Panc1 (cell line): ENCODE results near the gene CDK5. TPM values are rescaled to one million over a fixed set of nuclear protein-coding genes. Genes with fewer than 3 reads are reported as not detected.

Source experiments
- ATAC-seq: fragments of 200-7000 bp; cut with Tn5 transposase; 2 replicates; pipeline ENCODE4 v1.9.1; 2020; ENCODE audit warnings: mild to moderate bottlenecking, moderate library complexity
- BruUV-seq: library from RNA; stranded (reverse); fragments of 400-500 nt; replicated peaks from 2 replicates; lab custom pipeline; 2021; lab: Mats Ljungman, UMichigan
- CTCF ChIA-PET: fragments of 300-600 bp; sonication (Branson Sonifier 250); formaldehyde crosslinking; loops from one replicate; lab custom pipeline; 2022; ENCODE audit warnings: antibody characterized with exemption; lab: Charles Lee
- POLR2A ChIA-PET: fragments of 300-600 bp; sonication (Branson Sonifier 250); formaldehyde crosslinking; loops from one replicate; lab custom pipeline; 2022; ENCODE audit warnings: antibody characterized with exemption; lab: Charles Lee
- DNase-seq: peaks from one replicate; pipeline ENCODE4 v3.0.0-alpha.2; 2010; ENCODE audit warnings: low read depth, low spot score
- H3K27ac ChIP-seq: 2 replicates; pipeline ENCODE4 v1.5.1; 2011; ENCODE audit warnings: mild to moderate bottlenecking, low read length, inconsistent platforms
- H3K27me3 ChIP-seq: fragments of 200-500 bp; sonication (Bioruptor generic); 2 replicates; pipeline ENCODE4 v1.6.0; 2014; ENCODE audit warnings: low read length, inconsistent platforms; ENCODE audit not compliant: control insufficient read depth, insufficient read depth
- H3K36me3 ChIP-seq: fragments of 200-500 bp; sonication (Bioruptor generic); 2 replicates; pipeline ENCODE4 v1.5.1; 2014; ENCODE audit warnings: inconsistent platforms, mild to moderate bottlenecking, low read length, moderate library complexity; ENCODE audit not compliant: control insufficient read depth, insufficient read depth
- H3K4me1 ChIP-seq: 2 replicates; pipeline ENCODE4 v1.5.1; 2011; ENCODE audit warnings: inconsistent platforms, mild to moderate bottlenecking, low read length, moderate library complexity; ENCODE audit not compliant: control insufficient read depth, insufficient read depth
- H3K4me3 ChIP-seq, 2 experiments: 2 replicates each; pipeline ENCODE4 v1.5.1; 2011 to 2012; ENCODE audit warnings: low read depth in 2 of 2, low read length in 2 of 2, mild to moderate bottlenecking in 2 of 2, inconsistent platforms in 1 of 2, moderate library complexity in 1 of 2
- H3K9me3 ChIP-seq: fragments of 200-500 bp; sonication (Bioruptor generic); 2 replicates; pipeline ENCODE4 v1.5.1; 2014; ENCODE audit warnings: low read depth, mild to moderate bottlenecking, inconsistent platforms, low read length, moderate library complexity; ENCODE audit not compliant: control insufficient read depth, insufficient read depth
- POLR2AphosphoS5 ChIP-seq: IDR thresholded peaks from 2 replicates; pipeline ENCODE4 v1.6.1; 2012; ENCODE audit warnings: mild to moderate bottlenecking, low read depth, low read length, moderate library complexity
- SIN3A ChIP-seq: IDR thresholded peaks from 2 replicates; pipeline ENCODE4 v1.6.1; 2012; ENCODE audit warnings: low read depth, mild to moderate bottlenecking, low read length, moderate library complexity, borderline replicate concordance; ENCODE audit not compliant: insufficient read depth
- TCF7L2 ChIP-seq: IDR thresholded peaks from 2 replicates; pipeline ENCODE4 v1.6.1; 2011; ENCODE audit warnings: mild to moderate bottlenecking, low read depth, low read length, inconsistent platforms
- in situ Hi-C: cut with HindIII; loops from 2 replicates; pipeline ENCODE4 v1.10.0; 2016; ENCODE audit warnings: low sequenced_read_pairs, low pct_unique_long_range_greater_than_20kb
- intact Hi-C: fragments of 100-400 bp; cut with micrococcal nuclease; formaldehyde crosslinking; loops from one replicate; pipeline ENCODE4 v1.10.0; 2022; ENCODE audit not compliant: unreplicated experiment
- total RNA-seq: library from RNA; stranded (reverse); gene quantifications from one replicate; pipeline ENCODE4 v1.2.1, GENCODE V29; 2021; ENCODE audit not compliant: unreplicated experiment
- TF ChIP-seq, protein P1 (sequence below): fragments of 450-650 bp; IDR thresholded peaks from 2 replicates; pipeline ENCODE4 v1.5.1; 2017; ENCODE audit warnings: mild to moderate bottlenecking
- TF ChIP-seq, protein P2 (sequence below), 2 experiments: IDR thresholded peaks; 2 replicates each; pipeline ENCODE4 v1.6.1; 2011 to 2012; ENCODE audit warnings: low read depth in 2 of 2, control low read depth in 1 of 2, low read length in 1 of 2, mild to moderate bottlenecking in 1 of 2, moderate library complexity in 1 of 2; ENCODE audit not compliant: insufficient read depth in 1 of 2

CDK5 gene
- total RNA-seq, 1 experiment from 2014 or later, result 25.6 TPM

DNA sequence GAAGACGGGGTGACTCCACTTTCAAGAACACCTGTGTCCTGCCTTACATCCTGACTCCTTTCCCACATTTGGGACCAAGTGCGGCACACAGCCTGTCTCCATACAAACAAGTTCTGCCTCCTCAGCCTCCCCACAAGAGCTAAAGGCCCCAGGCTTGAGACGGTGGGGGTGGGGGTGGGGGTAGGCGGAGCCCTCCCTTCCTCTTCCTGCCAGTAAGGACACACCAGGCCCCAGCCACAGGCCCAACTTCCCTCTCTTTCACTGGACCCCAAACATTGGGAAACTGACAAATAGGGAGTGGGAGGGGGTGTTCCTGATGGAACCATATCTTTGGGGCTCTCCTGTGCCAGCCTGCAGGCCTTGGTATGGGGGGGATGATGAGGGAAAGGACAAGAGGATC lies 4.6 kb downstream of the CDK5 start:
- in situ Hi-C loops (no loop called here), intact Hi-C loops (no loop called here)
- H3K9me3 ChIP-seq, result no peaks in the 10 kb centered on the region
- CTCF ChIA-PET, result no interaction called here
- POLR2A ChIA-PET, result no interaction called here
- H3K4me1 ChIP-seq, result peaks cover 8% of the 10 kb centered on the region
- H3K27ac ChIP-seq, result no peak overlapping the region
- no peak overlapping the region for H3K4me3 ChIP-seq
- TF ChIP-seq, protein P1, sequence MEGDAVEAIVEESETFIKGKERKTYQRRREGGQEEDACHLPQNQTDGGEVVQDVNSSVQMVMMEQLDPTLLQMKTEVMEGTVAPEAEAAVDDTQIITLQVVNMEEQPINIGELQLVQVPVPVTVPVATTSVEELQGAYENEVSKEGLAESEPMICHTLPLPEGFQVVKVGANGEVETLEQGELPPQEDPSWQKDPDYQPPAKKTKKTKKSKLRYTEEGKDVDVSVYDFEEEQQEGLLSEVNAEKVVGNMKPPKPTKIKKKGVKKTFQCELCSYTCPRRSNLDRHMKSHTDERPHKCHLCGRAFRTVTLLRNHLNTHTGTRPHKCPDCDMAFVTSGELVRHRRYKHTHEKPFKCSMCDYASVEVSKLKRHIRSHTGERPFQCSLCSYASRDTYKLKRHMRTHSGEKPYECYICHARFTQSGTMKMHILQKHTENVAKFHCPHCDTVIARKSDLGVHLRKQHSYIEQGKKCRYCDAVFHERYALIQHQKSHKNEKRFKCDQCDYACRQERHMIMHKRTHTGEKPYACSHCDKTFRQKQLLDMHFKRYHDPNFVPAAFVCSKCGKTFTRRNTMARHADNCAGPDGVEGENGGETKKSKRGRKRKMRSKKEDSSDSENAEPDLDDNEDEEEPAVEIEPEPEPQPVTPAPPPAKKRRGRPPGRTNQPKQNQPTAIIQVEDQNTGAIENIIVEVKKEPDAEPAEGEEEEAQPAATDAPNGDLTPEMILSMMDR, result no peak
- no peak for TF ChIP-seq SIN3A
- TF ChIP-seq, protein P2, sequence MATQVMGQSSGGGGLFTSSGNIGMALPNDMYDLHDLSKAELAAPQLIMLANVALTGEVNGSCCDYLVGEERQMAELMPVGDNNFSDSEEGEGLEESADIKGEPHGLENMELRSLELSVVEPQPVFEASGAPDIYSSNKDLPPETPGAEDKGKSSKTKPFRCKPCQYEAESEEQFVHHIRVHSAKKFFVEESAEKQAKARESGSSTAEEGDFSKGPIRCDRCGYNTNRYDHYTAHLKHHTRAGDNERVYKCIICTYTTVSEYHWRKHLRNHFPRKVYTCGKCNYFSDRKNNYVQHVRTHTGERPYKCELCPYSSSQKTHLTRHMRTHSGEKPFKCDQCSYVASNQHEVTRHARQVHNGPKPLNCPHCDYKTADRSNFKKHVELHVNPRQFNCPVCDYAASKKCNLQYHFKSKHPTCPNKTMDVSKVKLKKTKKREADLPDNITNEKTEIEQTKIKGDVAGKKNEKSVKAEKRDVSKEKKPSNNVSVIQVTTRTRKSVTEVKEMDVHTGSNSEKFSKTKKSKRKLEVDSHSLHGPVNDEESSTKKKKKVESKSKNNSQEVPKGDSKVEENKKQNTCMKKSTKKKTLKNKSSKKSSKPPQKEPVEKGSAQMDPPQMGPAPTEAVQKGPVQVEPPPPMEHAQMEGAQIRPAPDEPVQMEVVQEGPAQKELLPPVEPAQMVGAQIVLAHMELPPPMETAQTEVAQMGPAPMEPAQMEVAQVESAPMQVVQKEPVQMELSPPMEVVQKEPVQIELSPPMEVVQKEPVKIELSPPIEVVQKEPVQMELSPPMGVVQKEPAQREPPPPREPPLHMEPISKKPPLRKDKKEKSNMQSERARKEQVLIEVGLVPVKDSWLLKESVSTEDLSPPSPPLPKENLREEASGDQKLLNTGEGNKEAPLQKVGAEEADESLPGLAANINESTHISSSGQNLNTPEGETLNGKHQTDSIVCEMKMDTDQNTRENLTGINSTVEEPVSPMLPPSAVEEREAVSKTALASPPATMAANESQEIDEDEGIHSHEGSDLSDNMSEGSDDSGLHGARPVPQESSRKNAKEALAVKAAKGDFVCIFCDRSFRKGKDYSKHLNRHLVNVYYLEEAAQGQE (IDR thresholded peaks at IDR 0.05; ENCODE audit: insufficient read depth in 1 of 2, low read depth in 2 of 2, low read length in 1 of 2), result no peak
- TF ChIP-seq POLR2AphosphoS5, result no peak
- TF ChIP-seq TCF7L2, result no peak
- ATAC-seq (no peak), DNase-seq (no peak)
- no peaks in the 10 kb centered on the region; the same call in 1 of the 2 replicates for H3K36me3 ChIP-seq
- BruUV-seq, result no TSS peak
- no peaks in the 10 kb centered on the region for H3K27me3 ChIP-seq

DNA sequence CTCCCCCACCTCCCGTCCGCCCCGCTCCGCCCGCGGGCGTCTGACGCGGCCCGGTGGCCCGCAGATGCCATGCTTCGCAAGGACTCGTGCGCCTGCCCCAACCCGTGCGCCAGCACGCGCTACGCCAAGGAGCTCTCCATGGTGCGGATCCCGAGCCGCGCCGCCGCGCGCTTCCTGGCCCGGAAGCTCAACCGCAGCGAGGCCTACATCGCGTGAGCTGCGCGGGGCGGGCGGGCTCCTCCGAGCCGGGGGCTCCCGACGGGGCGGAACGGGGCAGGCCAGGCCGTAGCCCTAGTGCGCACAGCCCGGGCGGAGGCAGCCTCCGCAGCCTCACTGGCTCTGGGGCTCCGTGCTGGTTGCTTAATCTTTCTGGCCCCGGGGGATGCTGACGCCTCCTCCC lies 6.6 kb downstream of the CDK5 start:
- no peaks in the 10 kb centered on the region for H3K36me3 ChIP-seq
- BruUV-seq, result no TSS peak
- no peaks in the 10 kb centered on the region for H3K4me1 ChIP-seq
- H3K27ac ChIP-seq, result no peak overlapping the region
- POLR2A ChIA-PET, result no interaction called here
- H3K4me3 ChIP-seq, result no peak overlapping the region
- in situ Hi-C loops (no loop called here), intact Hi-C loops (no loop called here)
- CTCF ChIA-PET, result no interaction called here
- no peaks in the 10 kb centered on the region for H3K9me3 ChIP-seq
- TF ChIP-seq SIN3A, result 0 out of 2 replicates have a peak, but pooled peaks have one; percentile 45
- TF ChIP-seq, protein P2 (IDR thresholded peaks at IDR 0.05; ENCODE audit: insufficient read depth in 1 of 2, low read depth in 2 of 2, low read length in 1 of 2), result peak; percentile 90 to 97
- TF ChIP-seq POLR2AphosphoS5, result no peak
- no peak for TF ChIP-seq TCF7L2
- TF ChIP-seq, protein P1, result no peak
- DNase-seq (no peak), ATAC-seq (peak; percentile 68)
- H3K27me3 ChIP-seq, result no peaks in the 10 kb centered on the region
